Measurements from ENCODE around the gene CPT1B. TPM values are rescaled to one million over a fixed set of nuclear protein-coding genes. Genes with fewer than 3 reads are reported as not detected.

Gene CPT1B
- total and polyA plus RNA-seq, 10 of the 15 experiments (the other 5 are each of a cell fraction or from before 2014, with no cell fraction given): 3.5 to 54.0 (median 21.7) TPM

DNA sequence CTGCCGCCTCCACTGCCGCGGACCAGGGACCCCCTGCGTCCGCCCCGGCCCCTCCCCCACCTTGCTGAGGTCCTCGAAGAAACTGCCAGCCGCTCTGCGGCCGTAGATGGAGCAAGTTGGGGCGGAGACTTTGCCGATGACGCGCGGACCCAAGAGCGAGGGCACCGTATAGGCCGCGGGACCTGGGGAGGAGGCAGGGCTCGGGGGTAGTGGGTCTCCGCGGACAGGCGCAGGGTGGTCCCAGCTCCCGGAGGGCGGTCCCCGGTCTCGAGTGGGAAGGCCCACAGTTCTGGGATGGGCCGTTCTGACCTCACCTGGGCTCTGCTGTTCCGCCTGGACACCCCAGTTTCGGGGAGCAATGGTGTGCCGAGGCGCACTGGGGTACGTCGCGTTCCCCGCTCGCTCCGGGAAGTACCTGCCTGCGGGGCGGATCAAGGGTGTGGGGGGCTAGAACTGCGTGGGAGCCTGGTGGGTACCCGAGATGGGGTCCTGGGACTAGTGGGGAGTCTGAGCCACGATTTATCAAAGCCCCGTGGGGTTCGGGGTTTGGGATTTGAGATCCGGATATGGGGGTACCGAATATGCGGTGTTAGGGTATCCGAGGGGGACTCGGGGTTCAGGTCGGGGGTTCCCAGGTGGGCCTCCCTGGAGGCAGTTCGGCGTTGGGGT, 47.2 kb downstream of the CPT1B start:
- Histone ChIP-seq H3K27ac (ENCODE audit: control insufficient read depth, insufficient read depth) (peak overlapping the region; percentile 100), H3K4me2 (ENCODE audit: control insufficient read depth, insufficient read depth) (peak overlapping the region; percentile 71), H2AFZ (ENCODE audit: control insufficient read depth, low read depth, low read length) (no peak overlapping the region), H3K4me3 (peak overlapping the region; percentile 78), H3K27me3 (replicated peaks in 1 of 2; ENCODE audit: control insufficient read depth in 2 of 2, insufficient read depth in 2 of 2, low read length in 1 of 2) (no peaks in the 10 kb centered on the region), H3K4me1 (ENCODE audit: control insufficient read depth, insufficient read depth, low read length) (peaks cover 41% of the 10 kb centered on the region), H4K20me1 (ENCODE audit: control insufficient read depth, insufficient read depth) (no peaks in the 10 kb centered on the region), H3K9me3 (replicated peaks; ENCODE audit: control insufficient read depth, insufficient read depth, low read length) (no peaks in the 10 kb centered on the region), H3K36me3 (ENCODE audit: control insufficient read depth in 2 of 2, insufficient read depth in 2 of 2, low read length in 1 of 2) (no peaks in the 10 kb centered on the region; a peak in 3 of 4 replicates), H3K79me2 (ENCODE audit: control insufficient read depth, insufficient read depth, low read length) (peaks cover 61% of the 10 kb centered on the region), H3K9ac (ENCODE audit: control insufficient read depth, insufficient read depth, low read length) (peak overlapping the region; percentile 100)
- FAIRE-seq: no peak
- ChIA-PET RAD21 (ENCODE audit: unreplicated experiment) (interaction anchor here (0.5 kb wide), 1 partner anchor 32 kb away, joined by 3 read pairs; the partner anchor contains the start of gene SYCE3), CTCF (interaction anchor here (0.7 kb wide), 1 partner anchor 10 kb away, joined by 4 read pairs; no protein-coding TSS in a partner anchor), POLR2A (interaction anchor here (1.6 to 4.2 kb wide), 3 partner anchors 10 to 225 kb away, joined by 3 to 61 read pairs (median 8); partner anchors contain the start of genes LMF2 and NCAPH2), SMC1A (ENCODE audit: uncharacterized antibody, unreplicated experiment) (interaction anchor here (0.6 to 2.4 kb wide), 3 partner anchors 11 to 29 kb away, joined by 3 to 18 read pairs (median 5); partner anchors contain the start of gene NCAPH2)
- no peak for DNase-seq (ENCODE audit: low read depth, low spot score)
- BruUV-seq (replicated peaks): TSS peak; percentile 63
- in situ Hi-C loops (cut with MboI): loop anchor here (10.0 kb wide), 1 partner anchor 566 kb away; the partner anchor contains the start of gene PIM3
- WGBS (ENCODE audit: insufficient coverage, insufficient replicate concordance, low lambda C conversion rate, missing lambda C conversion rate): under 1% methylated on average over 49 of the region's 53 CpGs
- ATAC-seq: peak; percentile 53
- intact Hi-C loops (cut with micrococcal nuclease; ENCODE audit: unreplicated experiment): no loop called here
- TF ChIP-seq, protein P1, sequence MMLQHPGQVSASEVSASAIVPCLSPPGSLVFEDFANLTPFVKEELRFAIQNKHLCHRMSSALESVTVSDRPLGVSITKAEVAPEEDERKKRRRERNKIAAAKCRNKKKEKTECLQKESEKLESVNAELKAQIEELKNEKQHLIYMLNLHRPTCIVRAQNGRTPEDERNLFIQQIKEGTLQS (IDR thresholded peaks at IDR 0.05; ENCODE audit: borderline replicate concordance, extremely low read depth, low read depth, low read length): no peak
- no peak for TF ChIP-seq ZZZ3 (IDR thresholded peaks at IDR 0.05; ENCODE audit: control insufficient read depth, insufficient read length, low read depth)
- no peak for TF ChIP-seq NR2C2 (IDR thresholded peaks at IDR 0.05; ENCODE audit: borderline replicate concordance, control insufficient read depth, insufficient read length, low read depth)
- TF ChIP-seq SIN3A (IDR thresholded peaks at IDR 0.05; ENCODE audit: low read depth, low read length): no peak
- TF ChIP-seq MXI1 (IDR thresholded peaks at IDR 0.05; ENCODE audit: low read depth, low read length): no peak
- no peak for TF ChIP-seq POLR2A (IDR thresholded peaks at IDR 0.05; ENCODE audit: low read depth, low read length)
- TF ChIP-seq HDAC2 (IDR thresholded peaks at IDR 0.05): no peak
- no peak for TF ChIP-seq ZNF592 (IDR thresholded peaks at IDR 0.05)
- peak; percentile 92 for TF ChIP-seq POLR2AphosphoS5 (IDR thresholded peaks at IDR 0.05; ENCODE audit: low read length)
- TF ChIP-seq, protein P2, sequence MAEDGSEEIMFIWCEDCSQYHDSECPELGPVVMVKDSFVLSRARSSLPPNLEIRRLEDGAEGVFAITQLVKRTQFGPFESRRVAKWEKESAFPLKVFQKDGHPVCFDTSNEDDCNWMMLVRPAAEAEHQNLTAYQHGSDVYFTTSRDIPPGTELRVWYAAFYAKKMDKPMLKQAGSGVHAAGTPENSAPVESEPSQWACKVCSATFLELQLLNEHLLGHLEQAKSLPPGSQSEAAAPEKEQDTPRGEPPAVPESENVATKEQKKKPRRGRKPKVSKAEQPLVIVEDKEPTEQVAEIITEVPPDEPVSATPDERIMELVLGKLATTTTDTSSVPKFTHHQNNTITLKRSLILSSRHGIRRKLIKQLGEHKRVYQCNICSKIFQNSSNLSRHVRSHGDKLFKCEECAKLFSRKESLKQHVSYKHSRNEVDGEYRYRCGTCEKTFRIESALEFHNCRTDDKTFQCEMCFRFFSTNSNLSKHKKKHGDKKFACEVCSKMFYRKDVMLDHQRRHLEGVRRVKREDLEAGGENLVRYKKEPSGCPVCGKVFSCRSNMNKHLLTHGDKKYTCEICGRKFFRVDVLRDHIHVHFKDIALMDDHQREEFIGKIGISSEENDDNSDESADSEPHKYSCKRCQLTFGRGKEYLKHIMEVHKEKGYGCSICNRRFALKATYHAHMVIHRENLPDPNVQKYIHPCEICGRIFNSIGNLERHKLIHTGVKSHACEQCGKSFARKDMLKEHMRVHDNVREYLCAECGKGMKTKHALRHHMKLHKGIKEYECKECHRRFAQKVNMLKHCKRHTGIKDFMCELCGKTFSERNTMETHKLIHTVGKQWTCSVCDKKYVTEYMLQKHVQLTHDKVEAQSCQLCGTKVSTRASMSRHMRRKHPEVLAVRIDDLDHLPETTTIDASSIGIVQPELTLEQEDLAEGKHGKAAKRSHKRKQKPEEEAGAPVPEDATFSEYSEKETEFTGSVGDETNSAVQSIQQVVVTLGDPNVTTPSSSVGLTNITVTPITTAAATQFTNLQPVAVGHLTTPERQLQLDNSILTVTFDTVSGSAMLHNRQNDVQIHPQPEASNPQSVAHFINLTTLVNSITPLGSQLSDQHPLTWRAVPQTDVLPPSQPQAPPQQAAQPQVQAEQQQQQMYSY (CRISPR knock-in tag; IDR thresholded peaks at IDR 0.05): no peak
- TF ChIP-seq MEF2B (IDR thresholded peaks at IDR 0.05; ENCODE audit: partially characterized antibody, poor library complexity, severe bottlenecking): peak; percentile 40
- peak; percentile 56; the same call in 1 of the 2 replicates for TF ChIP-seq RELB (IDR thresholded peaks at IDR 0.05; ENCODE audit: low read depth)
